Measurements from ENCODE around the gene NFKB2. TPM values are rescaled to one million over a fixed set of nuclear protein-coding genes. Genes with fewer than 3 reads are reported as not detected.

NFKB2 gene
- total RNA-seq, 6 experiments from 2014 or later, result 23.1 to 27.4 (median 26.1) TPM

GRCh38 chr10:102389894-102390293 lies 5.6 kb upstream of the NFKB2 start:
- Mint-ChIP-seq H3K27me3 (ENCODE audit: insufficient read depth) (peaks cover 3% of the 10 kb centered on the region), H3K27ac (no peak overlapping the region), H3K36me3 (ENCODE audit: low read depth) (no peaks in the 10 kb centered on the region), H3K4me1 (ENCODE audit: low read depth) (peaks cover 16% of the 10 kb centered on the region), H3K9me3 (no peaks in the 10 kb centered on the region), H3K4me3 (no peak overlapping the region)
- TF ChIP-seq, protein P1, sequence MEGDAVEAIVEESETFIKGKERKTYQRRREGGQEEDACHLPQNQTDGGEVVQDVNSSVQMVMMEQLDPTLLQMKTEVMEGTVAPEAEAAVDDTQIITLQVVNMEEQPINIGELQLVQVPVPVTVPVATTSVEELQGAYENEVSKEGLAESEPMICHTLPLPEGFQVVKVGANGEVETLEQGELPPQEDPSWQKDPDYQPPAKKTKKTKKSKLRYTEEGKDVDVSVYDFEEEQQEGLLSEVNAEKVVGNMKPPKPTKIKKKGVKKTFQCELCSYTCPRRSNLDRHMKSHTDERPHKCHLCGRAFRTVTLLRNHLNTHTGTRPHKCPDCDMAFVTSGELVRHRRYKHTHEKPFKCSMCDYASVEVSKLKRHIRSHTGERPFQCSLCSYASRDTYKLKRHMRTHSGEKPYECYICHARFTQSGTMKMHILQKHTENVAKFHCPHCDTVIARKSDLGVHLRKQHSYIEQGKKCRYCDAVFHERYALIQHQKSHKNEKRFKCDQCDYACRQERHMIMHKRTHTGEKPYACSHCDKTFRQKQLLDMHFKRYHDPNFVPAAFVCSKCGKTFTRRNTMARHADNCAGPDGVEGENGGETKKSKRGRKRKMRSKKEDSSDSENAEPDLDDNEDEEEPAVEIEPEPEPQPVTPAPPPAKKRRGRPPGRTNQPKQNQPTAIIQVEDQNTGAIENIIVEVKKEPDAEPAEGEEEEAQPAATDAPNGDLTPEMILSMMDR (IDR thresholded peaks at IDR 0.05), result no peak
- no peak for DNase-seq

GRCh38 chr10:102392306-102392705 lies 3.2 kb upstream of the NFKB2 start:
- no peak overlapping the region for H3K27ac Mint-ChIP-seq
- TF ChIP-seq, protein P1 (IDR thresholded peaks at IDR 0.05), result no peak

GRCh38 chr10:102393411-102394078 lies 2.0 kb upstream of the NFKB2 start:
- TF ChIP-seq, protein P1 (IDR thresholded peaks at IDR 0.05), result no peak; the same call in 1 of the 2 replicates
- no peak for DNase-seq
- H3K27ac Mint-ChIP-seq, result peak overlapping the region; percentile 92
- H3K36me3 Mint-ChIP-seq (ENCODE audit: low read depth), result no peaks in the 10 kb centered on the region
- H3K9me3 Mint-ChIP-seq, result no peaks in the 10 kb centered on the region
- peaks cover 28% of the 10 kb centered on the region for H3K4me1 Mint-ChIP-seq (ENCODE audit: low read depth)
- peak overlapping the region; percentile 86 for H3K4me3 Mint-ChIP-seq
- peaks cover 2% of the 10 kb centered on the region for H3K27me3 Mint-ChIP-seq (ENCODE audit: insufficient read depth)

More at GRCh38 chr10:102392306-102392705, 3.2 kb upstream of the NFKB2 start:
- no peak overlapping the region for H3K4me3 Mint-ChIP-seq
- H3K36me3 Mint-ChIP-seq (ENCODE audit: low read depth), result no peaks in the 10 kb centered on the region
- no peak for DNase-seq
- H3K9me3 Mint-ChIP-seq, result no peaks in the 10 kb centered on the region
- H3K27me3 Mint-ChIP-seq (ENCODE audit: insufficient read depth), result no peaks in the 10 kb centered on the region; the same call in none of the 2 replicates
- H3K4me1 Mint-ChIP-seq (ENCODE audit: low read depth), result peaks cover 22% of the 10 kb centered on the region

GRCh38 chr10:102394079-102394800 lies 1.3 kb upstream of the NFKB2 start:
- H3K4me1 Mint-ChIP-seq (ENCODE audit: low read depth), result peaks cover 29% of the 10 kb centered on the region
- DNase-seq, result peak; percentile 83
- H3K36me3 Mint-ChIP-seq (ENCODE audit: low read depth), result no peaks in the 10 kb centered on the region
- H3K27me3 Mint-ChIP-seq (ENCODE audit: insufficient read depth), result peaks cover 2% of the 10 kb centered on the region; the same call in 1 of the 2 replicates
- peak overlapping the region; percentile 92 for H3K27ac Mint-ChIP-seq
- H3K4me3 Mint-ChIP-seq, result peak overlapping the region; percentile 86
- TF ChIP-seq, protein P1 (IDR thresholded peaks at IDR 0.05), result peak; percentile 97
- H3K9me3 Mint-ChIP-seq, result no peaks in the 10 kb centered on the region

GRCh38 chr10:102394801-102395399 lies 605 bp upstream of the NFKB2 start:
- H3K27ac Mint-ChIP-seq, result peak overlapping the region; percentile 92

More at GRCh38 chr10:102394801-102395399, 605 bp upstream of the NFKB2 start:
- Mint-ChIP-seq H3K4me3 (peak overlapping the region; percentile 86), H3K36me3 (ENCODE audit: low read depth) (no peaks in the 10 kb centered on the region), H3K4me1 (ENCODE audit: low read depth) (peaks cover 33% of the 10 kb centered on the region), H3K27me3 (ENCODE audit: insufficient read depth) (peaks cover 2% of the 10 kb centered on the region; the same call in 1 of the 2 replicates), H3K9me3 (no peaks in the 10 kb centered on the region)
- no peak for DNase-seq
- TF ChIP-seq, protein P1 (IDR thresholded peaks at IDR 0.05), result no peak

All from HFFc6 (cell line).